Ishikawa (cell line): ENCODE measurements around the gene CELF2.

Experiments
- EGR1 ChIP-seq: IDR thresholded peaks from 2 replicates; pipeline ENCODE4 v1.6.1; 2012
- EP300 ChIP-seq: IDR thresholded peaks from 2 replicates; pipeline ENCODE4 v1.6.1; 2012; ENCODE audit warnings: borderline replicate concordance
- FOXM1 ChIP-seq: IDR thresholded peaks from 2 replicates; pipeline ENCODE4 v1.6.1; 2012; ENCODE audit warnings: low read depth, borderline replicate concordance
- NFIC ChIP-seq: IDR thresholded peaks from 2 replicates; pipeline ENCODE4 v1.6.1; 2012
- RAD21 ChIP-seq: IDR thresholded peaks from 2 replicates; pipeline ENCODE4 v1.6.1; 2012; ENCODE audit warnings: low read depth
- TAF1 ChIP-seq: IDR thresholded peaks from 2 replicates; pipeline ENCODE4 v1.6.1; 2012; ENCODE audit warnings: low read depth, mild to moderate bottlenecking
- TCF12 ChIP-seq: IDR thresholded peaks from 2 replicates; pipeline ENCODE4 v1.6.1; 2012; ENCODE audit warnings: low read depth
- YY1 ChIP-seq: IDR thresholded peaks from 2 replicates; pipeline ENCODE4 v1.6.1; 2012; ENCODE audit warnings: low read depth
- ZBTB7A ChIP-seq: IDR thresholded peaks from 2 replicates; pipeline ENCODE4 v1.6.1; 2012; ENCODE audit warnings: low read depth
- TF ChIP-seq, protein P1 (sequence below): IDR thresholded peaks from 2 replicates; pipeline ENCODE4 v1.6.1; 2012; ENCODE audit warnings: low read depth, mild to moderate bottlenecking
- TF ChIP-seq, protein P2 (sequence below): IDR thresholded peaks from 2 replicates; pipeline ENCODE4 v1.6.1; 2012

DNA sequence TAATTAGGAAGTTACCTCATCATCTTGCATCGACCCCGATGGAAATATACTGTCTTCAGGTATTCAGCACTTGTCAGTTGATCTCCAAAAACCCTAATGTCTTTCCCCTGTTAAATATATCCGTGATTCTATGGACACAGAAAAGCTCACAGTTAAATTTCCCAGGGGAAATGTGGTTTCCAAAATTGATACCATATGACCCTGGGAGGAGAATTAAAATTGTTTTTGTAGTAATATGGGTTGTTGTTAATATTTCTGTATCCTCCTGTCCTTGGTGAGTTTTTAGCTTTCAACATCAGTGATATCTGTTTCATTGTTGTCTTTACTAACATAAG is 132.1 kb downstream of the CELF2 start:
- TF ChIP-seq EP300, result no peak
- TF ChIP-seq, protein P1, sequence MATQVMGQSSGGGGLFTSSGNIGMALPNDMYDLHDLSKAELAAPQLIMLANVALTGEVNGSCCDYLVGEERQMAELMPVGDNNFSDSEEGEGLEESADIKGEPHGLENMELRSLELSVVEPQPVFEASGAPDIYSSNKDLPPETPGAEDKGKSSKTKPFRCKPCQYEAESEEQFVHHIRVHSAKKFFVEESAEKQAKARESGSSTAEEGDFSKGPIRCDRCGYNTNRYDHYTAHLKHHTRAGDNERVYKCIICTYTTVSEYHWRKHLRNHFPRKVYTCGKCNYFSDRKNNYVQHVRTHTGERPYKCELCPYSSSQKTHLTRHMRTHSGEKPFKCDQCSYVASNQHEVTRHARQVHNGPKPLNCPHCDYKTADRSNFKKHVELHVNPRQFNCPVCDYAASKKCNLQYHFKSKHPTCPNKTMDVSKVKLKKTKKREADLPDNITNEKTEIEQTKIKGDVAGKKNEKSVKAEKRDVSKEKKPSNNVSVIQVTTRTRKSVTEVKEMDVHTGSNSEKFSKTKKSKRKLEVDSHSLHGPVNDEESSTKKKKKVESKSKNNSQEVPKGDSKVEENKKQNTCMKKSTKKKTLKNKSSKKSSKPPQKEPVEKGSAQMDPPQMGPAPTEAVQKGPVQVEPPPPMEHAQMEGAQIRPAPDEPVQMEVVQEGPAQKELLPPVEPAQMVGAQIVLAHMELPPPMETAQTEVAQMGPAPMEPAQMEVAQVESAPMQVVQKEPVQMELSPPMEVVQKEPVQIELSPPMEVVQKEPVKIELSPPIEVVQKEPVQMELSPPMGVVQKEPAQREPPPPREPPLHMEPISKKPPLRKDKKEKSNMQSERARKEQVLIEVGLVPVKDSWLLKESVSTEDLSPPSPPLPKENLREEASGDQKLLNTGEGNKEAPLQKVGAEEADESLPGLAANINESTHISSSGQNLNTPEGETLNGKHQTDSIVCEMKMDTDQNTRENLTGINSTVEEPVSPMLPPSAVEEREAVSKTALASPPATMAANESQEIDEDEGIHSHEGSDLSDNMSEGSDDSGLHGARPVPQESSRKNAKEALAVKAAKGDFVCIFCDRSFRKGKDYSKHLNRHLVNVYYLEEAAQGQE, result no peak
- no peak for TF ChIP-seq RAD21
- no peak for TF ChIP-seq FOXM1
- TF ChIP-seq YY1, result no peak
- TF ChIP-seq ZBTB7A, result no peak
- TF ChIP-seq, protein P2, sequence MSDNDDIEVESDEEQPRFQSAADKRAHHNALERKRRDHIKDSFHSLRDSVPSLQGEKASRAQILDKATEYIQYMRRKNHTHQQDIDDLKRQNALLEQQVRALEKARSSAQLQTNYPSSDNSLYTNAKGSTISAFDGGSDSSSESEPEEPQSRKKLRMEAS, result no peak
- no peak for TF ChIP-seq TAF1
- no peak for TF ChIP-seq TCF12
- no peak for TF ChIP-seq EGR1
- no peak for TF ChIP-seq NFIC
